ENCODE measurements around the gene PRKACB. TPM values are rescaled to one million over a fixed set of nuclear protein-coding genes. Genes with fewer than 3 reads are reported as not detected.

Gene PRKACB
- total RNA-seq, 4 donors from 2014 or later, result 18.7 to 23.5 (median 21.2) TPM

- TF ChIP-seq CTCF (IDR thresholded peaks at IDR 0.05), result no peak
- no peak for ATAC-seq (ENCODE audit: low FRiP score)
- no peak for DNase-seq (ENCODE audit: low spot score)
Measured at GRCh38 chr1:84108900-84109578, 35.0 kb upstream of the PRKACB start.

GRCh38 chr1:84110629-84111028 is 33.4 kb upstream of the PRKACB start:
- ATAC-seq (ENCODE audit: low FRiP score) (no peak), DNase-seq (ENCODE audit: low spot score) (no peak)
- no peak for TF ChIP-seq CTCF (IDR thresholded peaks at IDR 0.05)

- DNase-seq (ENCODE audit: low spot score), result no peak
- TF ChIP-seq CTCF (IDR thresholded peaks at IDR 0.05), result no peak
- ATAC-seq (ENCODE audit: low FRiP score), result no peak
Measured at GRCh38 chr1:84116558-84116957, 27.5 kb upstream of the PRKACB start.

- no peak for DNase-seq (ENCODE audit: low spot score)
- no peak for ATAC-seq (ENCODE audit: low FRiP score)
- no peak for TF ChIP-seq CTCF (IDR thresholded peaks at IDR 0.05)
Measured at GRCh38 chr1:84117868-84118267, 26.2 kb upstream of the PRKACB start.

- DNase-seq (ENCODE audit: low spot score) (no peak), ATAC-seq (ENCODE audit: low FRiP score) (no peak)
- no peak for TF ChIP-seq CTCF (IDR thresholded peaks at IDR 0.05)
Measured at GRCh38 chr1:84121360-84121759, 22.7 kb upstream of the PRKACB start.

GRCh38 chr1:84122780-84123382 is 21.2 kb upstream of the PRKACB start:
- ATAC-seq (ENCODE audit: low FRiP score) (no peak), DNase-seq (ENCODE audit: low spot score) (peak; percentile 31)
- TF ChIP-seq CTCF (IDR thresholded peaks at IDR 0.05), result no peak

GRCh38 chr1:84133479-84133878 is 10.6 kb upstream of the PRKACB start:
- ATAC-seq (ENCODE audit: low FRiP score) (no peak), DNase-seq (ENCODE audit: low spot score) (no peak)
- no peak for TF ChIP-seq CTCF (IDR thresholded peaks at IDR 0.05)

All from omental fat pad (tissue), 4 donors.